Fibroblast of the aortic adventitia (primary cell): ENCODE results near the gene CACNA1G. TPM values are rescaled to one million over a fixed set of nuclear protein-coding genes. Genes with fewer than 3 reads are reported as not detected.

Experiments
- DNase-seq: peaks from one replicate; pipeline ENCODE4 v3.0.0-alpha.2; 2010; ENCODE audit warnings: low read depth
- H3K4me3 ChIP-seq: 2 replicates; pipeline ENCODE4 v1.5.1; 2011; ENCODE audit warnings: low read depth, mild to moderate bottlenecking, control low read depth, low read length, moderate library complexity
- total RNA-seq: library from RNA; depleted of rRNA; stranded (reverse); fragments of >200 nt; gene quantifications from 2 replicates; pipeline ENCODE4 v1.2.3, GENCODE V29; 2012; ENCODE audit warnings: low replicate concordance
- TF ChIP-seq, protein P1 (sequence below): IDR thresholded peaks from 2 replicates; pipeline ENCODE4 v1.5.1; 2011; ENCODE audit warnings: mild to moderate bottlenecking, low read length, control low read depth, inconsistent platforms; ENCODE audit not compliant: insufficient read depth

CACNA1G gene
- total RNA-seq, 1 donor = 1.8 TPM

DNA sequence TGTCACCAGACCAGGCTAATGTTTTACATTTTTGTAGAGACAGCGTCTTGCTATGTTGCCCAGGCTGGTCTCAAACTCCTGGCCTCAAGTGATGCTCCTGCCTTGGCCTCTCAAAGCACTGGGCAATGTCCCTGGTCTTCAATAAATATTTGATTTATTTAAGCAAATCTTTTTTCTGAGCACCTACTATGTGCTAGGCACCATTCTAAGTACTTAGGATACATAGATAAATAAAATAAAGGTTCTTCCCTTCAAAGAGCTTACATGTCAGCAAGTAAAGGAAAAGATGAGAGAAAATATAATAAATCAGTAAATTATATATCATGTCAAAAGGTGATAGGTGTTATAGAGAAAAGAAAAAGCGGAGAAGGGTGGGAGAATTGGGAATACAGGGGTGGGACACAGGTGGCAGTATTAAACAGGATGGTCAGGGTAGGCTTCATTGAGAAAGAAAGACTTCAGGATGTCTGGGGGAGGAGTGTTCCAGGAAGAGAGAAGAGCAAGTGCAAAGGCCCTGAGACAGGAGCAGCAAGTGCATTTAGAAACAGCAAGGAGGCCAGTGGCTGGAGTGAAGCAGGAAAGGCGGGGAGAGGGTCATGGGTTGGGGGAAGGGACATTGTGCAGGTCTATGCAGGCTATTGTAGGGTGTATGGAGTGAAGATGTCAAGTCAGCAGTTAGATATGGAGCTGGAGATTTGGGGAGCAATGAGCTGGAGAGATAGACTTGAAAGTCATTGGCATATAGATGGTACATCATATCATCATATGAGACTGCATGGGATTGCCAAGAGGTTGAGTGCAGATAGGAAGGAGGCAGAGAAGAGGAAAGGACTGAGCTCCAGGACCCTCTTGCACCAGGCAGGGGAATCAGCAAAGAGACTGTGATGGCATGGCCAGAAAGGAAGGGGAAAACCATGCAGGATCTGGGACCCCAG is 85.5 kb downstream of the CACNA1G start:
- TF ChIP-seq, protein P1, sequence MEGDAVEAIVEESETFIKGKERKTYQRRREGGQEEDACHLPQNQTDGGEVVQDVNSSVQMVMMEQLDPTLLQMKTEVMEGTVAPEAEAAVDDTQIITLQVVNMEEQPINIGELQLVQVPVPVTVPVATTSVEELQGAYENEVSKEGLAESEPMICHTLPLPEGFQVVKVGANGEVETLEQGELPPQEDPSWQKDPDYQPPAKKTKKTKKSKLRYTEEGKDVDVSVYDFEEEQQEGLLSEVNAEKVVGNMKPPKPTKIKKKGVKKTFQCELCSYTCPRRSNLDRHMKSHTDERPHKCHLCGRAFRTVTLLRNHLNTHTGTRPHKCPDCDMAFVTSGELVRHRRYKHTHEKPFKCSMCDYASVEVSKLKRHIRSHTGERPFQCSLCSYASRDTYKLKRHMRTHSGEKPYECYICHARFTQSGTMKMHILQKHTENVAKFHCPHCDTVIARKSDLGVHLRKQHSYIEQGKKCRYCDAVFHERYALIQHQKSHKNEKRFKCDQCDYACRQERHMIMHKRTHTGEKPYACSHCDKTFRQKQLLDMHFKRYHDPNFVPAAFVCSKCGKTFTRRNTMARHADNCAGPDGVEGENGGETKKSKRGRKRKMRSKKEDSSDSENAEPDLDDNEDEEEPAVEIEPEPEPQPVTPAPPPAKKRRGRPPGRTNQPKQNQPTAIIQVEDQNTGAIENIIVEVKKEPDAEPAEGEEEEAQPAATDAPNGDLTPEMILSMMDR = no peak
- H3K4me3 ChIP-seq = no peak overlapping the region
- no peak for DNase-seq

DNA sequence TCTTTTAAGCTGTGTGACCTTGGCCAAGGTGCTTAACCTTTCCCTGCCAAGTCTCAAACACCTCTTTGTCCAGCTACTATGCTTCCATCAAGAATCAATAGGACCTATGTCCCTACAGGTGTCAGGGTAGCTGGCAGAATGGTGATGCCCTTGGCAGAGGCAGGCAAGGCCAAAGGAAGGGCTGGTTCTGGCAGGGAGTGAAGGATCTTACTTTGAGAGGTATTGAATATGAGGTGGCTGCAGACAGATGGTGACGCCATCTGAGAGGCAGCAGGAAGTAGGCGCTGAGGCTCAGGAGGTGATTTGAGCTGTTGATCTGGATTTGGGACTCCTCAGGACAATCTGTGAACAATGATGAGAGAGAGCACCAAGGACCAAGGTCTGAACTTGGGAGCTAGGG is 86.7 kb downstream of the CACNA1G start:
- TF ChIP-seq, protein P1 = no peak
- no peak overlapping the region for H3K4me3 ChIP-seq
- DNase-seq = no peak

DNA sequence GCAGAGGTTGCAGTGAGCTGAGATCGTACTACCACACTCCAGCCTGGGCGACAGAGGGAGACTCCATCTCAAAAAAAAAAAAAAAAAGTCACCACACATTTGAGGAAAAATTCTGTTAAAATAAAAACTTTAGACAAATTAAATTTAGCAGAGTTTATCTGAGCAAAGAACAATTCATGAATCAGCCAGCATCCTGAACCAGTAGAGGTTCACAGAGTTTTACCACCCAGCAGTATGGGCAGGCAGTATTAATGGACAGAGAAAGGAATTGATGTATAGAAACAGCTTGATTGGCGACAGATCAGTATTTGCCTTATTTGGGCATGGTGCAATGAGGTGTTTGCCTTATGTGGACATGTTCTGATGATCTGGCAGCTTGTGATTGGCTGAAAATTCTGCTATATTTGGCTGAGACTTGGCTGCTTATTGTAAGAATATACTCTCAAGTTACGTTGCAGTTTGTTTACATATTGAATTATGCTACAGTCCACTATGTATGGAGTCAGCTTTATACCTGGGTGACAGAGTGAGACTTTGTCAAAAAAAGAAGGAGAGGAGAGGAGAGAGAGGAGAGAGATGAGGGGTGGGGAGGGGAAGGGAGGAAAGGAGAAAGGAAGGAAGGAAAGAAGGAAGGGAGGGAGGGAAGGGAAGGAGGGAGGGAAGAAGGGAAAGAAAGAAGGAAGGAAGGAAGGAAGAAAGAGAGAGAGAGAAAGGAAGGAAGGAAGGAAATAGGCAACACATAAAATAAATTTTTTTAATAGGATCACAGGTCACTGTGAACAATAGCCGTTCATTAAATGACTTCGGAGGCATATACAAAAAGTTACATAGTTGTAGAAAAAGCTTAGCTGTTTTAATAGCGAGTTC is 88.8 kb downstream of the CACNA1G start:
- DNase-seq = no peak
- H3K4me3 ChIP-seq = no peak overlapping the region
- TF ChIP-seq, protein P1 = no peak

DNA sequence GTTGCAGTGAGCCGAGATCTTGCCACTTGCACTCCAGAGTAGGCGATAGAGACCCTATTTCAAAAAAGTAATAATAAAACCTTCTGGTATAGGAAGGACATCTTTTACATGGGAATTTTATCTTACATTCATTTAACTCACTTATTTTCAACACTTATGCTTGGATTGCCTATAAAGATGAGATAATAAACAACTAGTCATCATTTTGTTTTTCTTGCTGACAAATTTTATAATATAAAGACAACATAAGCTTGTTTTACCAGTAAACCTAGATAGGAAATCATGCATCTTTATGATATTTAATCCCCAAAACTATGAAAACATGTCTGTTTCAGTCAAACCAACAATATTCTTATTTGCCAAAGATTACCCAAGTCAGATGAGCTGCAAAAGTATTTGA is 91.1 kb downstream of the CACNA1G start:
- no peak for DNase-seq

DNA sequence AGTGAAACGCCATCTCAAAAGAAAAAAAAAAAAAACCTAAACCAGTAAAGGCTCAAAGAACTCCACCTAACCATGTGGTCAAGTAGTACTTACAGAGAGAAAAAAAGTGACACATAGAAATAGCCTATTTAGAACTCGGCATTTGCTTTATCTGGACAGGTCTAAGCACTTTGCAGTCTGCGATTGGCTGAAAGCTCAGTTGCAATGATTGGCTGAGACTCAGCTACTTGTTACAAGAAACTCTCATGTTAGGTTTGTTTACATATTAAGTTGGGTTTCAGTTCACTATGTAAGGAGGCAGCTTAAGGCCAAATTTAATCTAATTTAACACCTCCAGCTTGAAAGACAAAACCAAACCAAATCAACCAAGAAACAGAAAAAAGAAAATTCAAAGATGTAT is 93.2 kb downstream of the CACNA1G start:
- TF ChIP-seq, protein P1 = no peak

More for the DNA sequence above, 91.1 kb downstream of the CACNA1G start:
- H3K4me3 ChIP-seq = no peak overlapping the region
- TF ChIP-seq, protein P1 = no peak

DNA sequence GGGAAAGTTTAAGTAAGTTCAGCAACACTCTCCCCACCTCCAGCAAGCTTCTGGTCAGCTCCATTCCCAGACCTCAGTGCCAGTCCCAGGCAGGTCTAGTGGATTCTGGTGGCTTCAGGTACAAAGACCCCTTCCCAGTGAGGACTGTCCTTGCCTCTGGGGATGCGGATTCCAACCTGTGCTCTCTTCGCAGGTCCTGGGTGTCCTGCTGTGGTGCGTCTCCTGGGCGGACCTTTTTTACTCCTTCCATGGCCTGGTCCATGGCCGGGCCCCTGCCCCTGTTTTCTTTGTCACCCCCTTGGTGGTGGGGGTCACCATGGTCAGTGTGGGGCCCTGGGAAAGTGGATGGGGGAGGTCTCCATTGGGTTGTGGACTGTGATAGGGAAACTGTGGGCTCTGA is 96.0 kb downstream of the CACNA1G start:
- TF ChIP-seq, protein P1 = no peak
- no peak overlapping the region for H3K4me3 ChIP-seq
- DNase-seq = no peak

More for the DNA sequence above, 93.2 kb downstream of the CACNA1G start:
- H3K4me3 ChIP-seq = no peak overlapping the region
- DNase-seq = no peak
